ENCODE results near the gene MAPKAP1.

The MAPKAP1 gene

DNA sequence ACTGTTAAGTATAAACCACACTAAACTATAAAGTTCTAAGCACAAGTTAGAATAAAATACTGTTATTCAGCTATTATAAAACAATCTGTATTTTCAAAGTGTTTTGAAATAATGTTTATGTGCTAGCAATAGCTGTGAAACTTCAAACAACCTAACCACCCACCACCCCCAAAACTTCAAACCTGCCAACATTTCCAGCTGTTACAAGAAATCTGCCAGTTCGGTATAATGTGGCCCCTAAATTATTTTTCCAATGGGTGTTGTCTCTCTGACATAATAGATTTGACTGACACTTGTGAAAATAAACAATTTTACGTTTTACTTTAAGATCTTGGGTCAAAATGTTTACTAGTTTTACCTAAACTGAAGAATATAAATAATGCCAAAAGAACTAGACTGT, 24.7 kb downstream of the MAPKAP1 start:
- TF ChIP-seq YY1 (IDR thresholded peaks at IDR 0.05; ENCODE audit: low read depth) (no peak), CEBPB (IDR thresholded peaks at IDR 0.05) (no peak), TCF12 (IDR thresholded peaks at IDR 0.05; ENCODE audit: low read depth) (no peak), RAD21 (IDR thresholded peaks at IDR 0.05; ENCODE audit: low read depth) (no peak), CREB1 (IDR thresholded peaks at IDR 0.05; ENCODE audit: low read depth) (no peak), FOXM1 (IDR thresholded peaks at IDR 0.05; ENCODE audit: borderline replicate concordance, low read depth) (no peak), EP300 (IDR thresholded peaks at IDR 0.05; ENCODE audit: borderline replicate concordance) (no peak), TAF1 (IDR thresholded peaks at IDR 0.05; ENCODE audit: low read depth) (no peak), NFIC (IDR thresholded peaks at IDR 0.05) (no peak), ZBTB7A (IDR thresholded peaks at IDR 0.05; ENCODE audit: low read depth) (no peak)
- TF ChIP-seq, protein P1, sequence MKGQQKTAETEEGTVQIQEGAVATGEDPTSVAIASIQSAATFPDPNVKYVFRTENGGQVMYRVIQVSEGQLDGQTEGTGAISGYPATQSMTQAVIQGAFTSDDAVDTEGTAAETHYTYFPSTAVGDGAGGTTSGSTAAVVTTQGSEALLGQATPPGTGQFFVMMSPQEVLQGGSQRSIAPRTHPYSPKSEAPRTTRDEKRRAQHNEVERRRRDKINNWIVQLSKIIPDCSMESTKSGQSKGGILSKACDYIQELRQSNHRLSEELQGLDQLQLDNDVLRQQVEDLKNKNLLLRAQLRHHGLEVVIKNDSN (IDR thresholded peaks at IDR 0.05) = no peak
- TF ChIP-seq, protein P2, sequence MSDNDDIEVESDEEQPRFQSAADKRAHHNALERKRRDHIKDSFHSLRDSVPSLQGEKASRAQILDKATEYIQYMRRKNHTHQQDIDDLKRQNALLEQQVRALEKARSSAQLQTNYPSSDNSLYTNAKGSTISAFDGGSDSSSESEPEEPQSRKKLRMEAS (IDR thresholded peaks at IDR 0.05) = no peak

DNA sequence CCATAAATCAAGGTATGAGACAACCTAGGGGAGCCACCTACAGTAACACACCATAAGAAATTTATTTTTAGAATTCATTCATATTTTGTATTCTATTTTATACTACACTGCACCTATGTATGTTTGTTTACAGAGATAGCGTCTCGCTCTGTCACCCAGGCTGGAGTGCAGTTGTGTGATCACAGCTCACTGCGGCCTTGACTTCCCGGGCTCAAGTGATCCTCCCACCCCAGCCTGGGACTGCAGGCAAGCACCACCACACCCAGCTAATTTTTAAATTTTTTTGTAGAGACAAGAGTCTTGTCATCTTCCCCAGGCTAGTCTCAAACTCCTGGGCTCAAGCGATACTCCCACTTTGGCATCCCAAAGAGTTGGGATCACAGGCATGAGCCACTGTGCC, 25.4 kb downstream of the MAPKAP1 start:
- no peak for TF ChIP-seq RAD21 (IDR thresholded peaks at IDR 0.05; ENCODE audit: low read depth)
- no peak for TF ChIP-seq ZBTB7A (IDR thresholded peaks at IDR 0.05; ENCODE audit: low read depth)

DNA sequence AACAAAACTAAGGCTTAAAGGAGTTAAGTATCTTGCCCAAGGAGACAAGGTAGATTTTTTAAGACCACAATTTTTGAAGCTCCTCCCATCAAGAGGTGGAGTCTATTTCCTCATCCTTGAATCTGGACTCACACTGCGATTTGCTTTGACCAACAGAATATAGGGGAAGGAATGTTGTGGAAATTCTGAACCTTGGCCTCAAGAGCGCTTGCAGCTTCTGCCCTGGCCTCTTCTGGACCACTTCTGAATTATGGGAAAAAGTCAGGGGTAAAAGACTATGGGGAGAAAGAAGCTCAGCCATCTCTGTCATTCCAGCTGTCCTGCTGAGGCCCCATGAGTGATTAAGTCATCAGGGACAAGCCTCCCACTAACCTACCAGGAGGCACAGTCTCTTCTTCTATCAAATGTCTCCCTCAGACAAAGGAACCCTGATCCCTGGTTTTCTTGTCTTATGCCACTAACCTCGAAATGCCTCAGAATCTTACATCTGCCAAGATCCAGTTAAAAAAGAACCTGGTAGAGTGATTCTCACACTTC, 25.9 kb downstream of the MAPKAP1 start:
- TF ChIP-seq TCF12 (IDR thresholded peaks at IDR 0.05; ENCODE audit: low read depth) = no peak
- no peak for TF ChIP-seq CEBPB (IDR thresholded peaks at IDR 0.05)
- TF ChIP-seq TEAD4 (IDR thresholded peaks at IDR 0.05) = no peak
- no peak for TF ChIP-seq EGR1 (IDR thresholded peaks at IDR 0.05)
- TF ChIP-seq ZBTB7A (IDR thresholded peaks at IDR 0.05; ENCODE audit: low read depth) = no peak
- TF ChIP-seq CREB1 (IDR thresholded peaks at IDR 0.05; ENCODE audit: low read depth) = no peak
- no peak for TF ChIP-seq NFIC (IDR thresholded peaks at IDR 0.05)
- no peak for TF ChIP-seq RAD21 (IDR thresholded peaks at IDR 0.05; ENCODE audit: low read depth)
- TF ChIP-seq, protein P2 (IDR thresholded peaks at IDR 0.05) = no peak
- TF ChIP-seq YY1 (IDR thresholded peaks at IDR 0.05; ENCODE audit: low read depth) = no peak
- TF ChIP-seq, protein P1 (IDR thresholded peaks at IDR 0.05) = no peak
- no peak for TF ChIP-seq FOXM1 (IDR thresholded peaks at IDR 0.05; ENCODE audit: borderline replicate concordance, low read depth)
- TF ChIP-seq EP300 (IDR thresholded peaks at IDR 0.05; ENCODE audit: borderline replicate concordance) = no peak
- TF ChIP-seq, protein P3, sequence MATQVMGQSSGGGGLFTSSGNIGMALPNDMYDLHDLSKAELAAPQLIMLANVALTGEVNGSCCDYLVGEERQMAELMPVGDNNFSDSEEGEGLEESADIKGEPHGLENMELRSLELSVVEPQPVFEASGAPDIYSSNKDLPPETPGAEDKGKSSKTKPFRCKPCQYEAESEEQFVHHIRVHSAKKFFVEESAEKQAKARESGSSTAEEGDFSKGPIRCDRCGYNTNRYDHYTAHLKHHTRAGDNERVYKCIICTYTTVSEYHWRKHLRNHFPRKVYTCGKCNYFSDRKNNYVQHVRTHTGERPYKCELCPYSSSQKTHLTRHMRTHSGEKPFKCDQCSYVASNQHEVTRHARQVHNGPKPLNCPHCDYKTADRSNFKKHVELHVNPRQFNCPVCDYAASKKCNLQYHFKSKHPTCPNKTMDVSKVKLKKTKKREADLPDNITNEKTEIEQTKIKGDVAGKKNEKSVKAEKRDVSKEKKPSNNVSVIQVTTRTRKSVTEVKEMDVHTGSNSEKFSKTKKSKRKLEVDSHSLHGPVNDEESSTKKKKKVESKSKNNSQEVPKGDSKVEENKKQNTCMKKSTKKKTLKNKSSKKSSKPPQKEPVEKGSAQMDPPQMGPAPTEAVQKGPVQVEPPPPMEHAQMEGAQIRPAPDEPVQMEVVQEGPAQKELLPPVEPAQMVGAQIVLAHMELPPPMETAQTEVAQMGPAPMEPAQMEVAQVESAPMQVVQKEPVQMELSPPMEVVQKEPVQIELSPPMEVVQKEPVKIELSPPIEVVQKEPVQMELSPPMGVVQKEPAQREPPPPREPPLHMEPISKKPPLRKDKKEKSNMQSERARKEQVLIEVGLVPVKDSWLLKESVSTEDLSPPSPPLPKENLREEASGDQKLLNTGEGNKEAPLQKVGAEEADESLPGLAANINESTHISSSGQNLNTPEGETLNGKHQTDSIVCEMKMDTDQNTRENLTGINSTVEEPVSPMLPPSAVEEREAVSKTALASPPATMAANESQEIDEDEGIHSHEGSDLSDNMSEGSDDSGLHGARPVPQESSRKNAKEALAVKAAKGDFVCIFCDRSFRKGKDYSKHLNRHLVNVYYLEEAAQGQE (IDR thresholded peaks at IDR 0.05; ENCODE audit: low read depth) = no peak
- no peak for TF ChIP-seq TAF1 (IDR thresholded peaks at IDR 0.05; ENCODE audit: low read depth)

DNA sequence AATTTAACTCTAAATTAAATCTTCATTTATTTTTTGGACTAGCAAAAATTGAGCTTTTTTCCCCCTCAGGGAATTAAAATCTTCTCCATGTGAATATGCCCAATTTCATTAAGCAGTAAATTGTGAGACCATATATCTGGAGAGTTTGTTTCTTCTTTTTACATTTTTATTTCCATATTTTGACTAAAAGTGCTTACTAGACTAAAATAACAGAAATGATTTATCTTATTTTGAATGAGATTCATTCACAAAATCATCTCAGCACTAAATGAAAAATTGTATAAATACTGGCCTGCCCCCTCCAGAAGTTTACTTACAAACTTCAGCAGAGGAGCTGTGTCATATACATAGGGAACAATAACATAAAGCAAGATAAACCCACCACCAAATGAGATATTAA, 26.6 kb downstream of the MAPKAP1 start:
- TF ChIP-seq, protein P3 (IDR thresholded peaks at IDR 0.05; ENCODE audit: low read depth) = no peak
- TF ChIP-seq, protein P1 (IDR thresholded peaks at IDR 0.05) = no peak
- no peak for TF ChIP-seq NFIC (IDR thresholded peaks at IDR 0.05)
- no peak for TF ChIP-seq EGR1 (IDR thresholded peaks at IDR 0.05)
- no peak for TF ChIP-seq ZBTB7A (IDR thresholded peaks at IDR 0.05; ENCODE audit: low read depth)
- TF ChIP-seq RAD21 (IDR thresholded peaks at IDR 0.05; ENCODE audit: low read depth) = no peak
- TF ChIP-seq TEAD4 (IDR thresholded peaks at IDR 0.05) = no peak
- TF ChIP-seq TCF12 (IDR thresholded peaks at IDR 0.05; ENCODE audit: low read depth) = no peak
- TF ChIP-seq TAF1 (IDR thresholded peaks at IDR 0.05; ENCODE audit: low read depth) = no peak
- TF ChIP-seq YY1 (IDR thresholded peaks at IDR 0.05; ENCODE audit: low read depth) = no peak
- TF ChIP-seq CREB1 (IDR thresholded peaks at IDR 0.05; ENCODE audit: low read depth) = no peak
- TF ChIP-seq EP300 (IDR thresholded peaks at IDR 0.05; ENCODE audit: borderline replicate concordance) = no peak

DNA sequence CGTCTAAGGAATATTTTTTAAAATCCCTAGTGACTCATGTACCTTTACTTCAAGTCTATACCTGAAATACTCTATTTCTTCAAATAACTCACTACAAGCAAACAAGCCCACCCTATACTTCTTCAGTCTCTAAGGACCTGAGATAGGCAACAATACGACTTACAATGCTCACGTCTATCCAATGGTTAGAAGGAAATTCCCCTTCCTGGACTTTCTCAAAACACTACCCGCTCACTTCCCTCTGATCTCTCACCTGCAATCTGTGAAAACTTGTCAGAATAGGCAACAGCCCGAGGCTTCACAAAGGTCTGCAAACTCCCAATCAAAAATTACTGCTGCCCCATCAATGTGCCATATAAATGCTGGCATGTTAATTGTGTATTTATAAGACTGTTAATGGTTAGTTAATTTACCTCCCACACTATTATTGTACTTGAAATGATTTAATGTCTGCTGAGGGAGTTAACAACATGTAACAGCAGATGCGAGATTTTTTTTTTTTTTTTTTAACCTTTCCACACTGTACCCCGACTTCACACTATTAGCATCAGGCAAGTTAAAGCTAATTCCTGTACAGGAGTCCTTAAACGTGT, 27.3 kb downstream of the MAPKAP1 start:
- TF ChIP-seq CEBPB (IDR thresholded peaks at IDR 0.05) (no peak), FOXM1 (IDR thresholded peaks at IDR 0.05; ENCODE audit: borderline replicate concordance, low read depth) (no peak), EP300 (IDR thresholded peaks at IDR 0.05; ENCODE audit: borderline replicate concordance) (no peak), RAD21 (IDR thresholded peaks at IDR 0.05; ENCODE audit: low read depth) (no peak), TAF1 (IDR thresholded peaks at IDR 0.05; ENCODE audit: low read depth) (no peak)
